Body of pancreas (tissue), 4 donors: Measurements from ENCODE around the gene ENTPD5. TPM values are rescaled to one million over a fixed set of nuclear protein-coding genes. Genes with fewer than 3 reads are reported as not detected.
"Not testable (repeated sequence)": the region's sequence is repeated elsewhere in the genome, so short reads cannot be mapped to it uniquely, and the experiment has no call there.

Experiments
- ATAC-seq: fragments of 150-250 bp; one replicate; pipeline ENCODE4 v1.9.1; 2016
- DNase-seq, 4 donors: peaks; one replicate each; pipeline ENCODE4 v3.0.0-alpha.2; 2019
- H3K27ac ChIP-seq, 4 donors: fragments of 200-600 bp; sonication (generic); 1 replicate in 3 of 4; 2 replicates in 1 of 4; pipeline versions ENCODE4 v1.5.1 to v1.6.1; 2016 to 2019; ENCODE audit warnings: mild to moderate bottlenecking in 1 of 4, mixed read lengths in 1 of 4, moderate library complexity in 1 of 4
- H3K27me3 ChIP-seq, 2 donors: fragments of 200-600 bp; sonication (generic); one replicate each; pipeline ENCODE4 v1.6.0; 2016; ENCODE audit warnings: mild to moderate bottlenecking in 1 of 2
- H3K36me3 ChIP-seq, 2 donors: fragments of 200-600 bp; sonication (generic); replicated peaks in 1 of 2; 2 replicates each; pipeline ENCODE4 v1.5.1; 2016; ENCODE audit warnings: low read depth in 2 of 2; ENCODE audit not compliant: insufficient read depth in 1 of 2
- H3K4me1 ChIP-seq: fragments of 200-600 bp; sonication (generic); one replicate; pipeline ENCODE4 v1.6.0; 2016
- H3K4me3 ChIP-seq, 2 donors: fragments of 200-600 bp; sonication (generic); 1 replicate in 1 of 2; 2 replicates in 1 of 2; pipeline ENCODE4 v1.5.1; 2016 to 2019
- H3K9me3 ChIP-seq, 3 donors: fragments of 200-600 bp; sonication (generic); 1 replicate in 2 of 3; 2 replicates in 1 of 3; pipeline ENCODE4 v1.5.1; 2016
- CTCF ChIP-seq, 7 experiments: fragments of 450-650 bp in 4 of 7; fragments of 200-600 bp in 3 of 7; sonication (generic) in 3 of 7; IDR thresholded peaks; one replicate each; pipeline ENCODE4 v1.5.1; 2016 to 2019; ENCODE audit warnings: antibody characterized with exemption in 7 of 7
- POLR2A ChIP-seq, 3 donors: fragments of 450-650 bp; IDR thresholded peaks; one replicate each; pipeline ENCODE4 v1.6.1; 2016; ENCODE audit warnings: antibody characterized with exemption in 3 of 3, mild to moderate bottlenecking in 2 of 3
- WGBS, 2 donors: methylation state at CpG; one replicate each; pipeline ENCODE4 v1.1.5; 2017; 5-methylcytosine and 5-hydroxymethylcytosine counted together
- intact Hi-C: fragments of 100-400 bp; cut with DNase I; formaldehyde crosslinking; loops from one replicate; pipeline ENCODE4 v1.15.1; 2023
- total RNA-seq, 2 donors: library from RNA; depleted of rRNA; stranded (reverse); fragments of >200 nt; gene quantifications; one replicate each; pipeline ENCODE4 v1.1.0, GENCODE V29; 2016

ENTPD5 gene
- total RNA-seq, 2 donors from 2014 or later, result 4.4 to 15.5 TPM

- no peak for TF ChIP-seq POLR2A (IDR thresholded peaks at IDR 0.05)
- TF ChIP-seq CTCF (IDR thresholded peaks at IDR 0.05), result no peak
- Histone ChIP-seq H3K9me3 (no peaks in the 10 kb centered on the region), H3K27ac (no peak overlapping the region), H3K36me3 (no peaks in the 10 kb centered on the region), H3K4me3 (no peak overlapping the region), H3K4me1 (peaks cover 14% of the 10 kb centered on the region), H3K27me3 (no peaks in the 10 kb centered on the region)
- intact Hi-C loops, result no loop called here
- DNase-seq, result no peak
- ATAC-seq, result no peak
- 75 to 88% methylated on average over 3 of the region's 3 CpGs for WGBS, 2 donors
These were observed 3.9 kb downstream of the ENTPD5 start for GRCh38 chr14:74015176-74015575.

GRCh38 chr14:74014299-74014698 lies 4.8 kb downstream of the ENTPD5 start:
- ATAC-seq (no peak), DNase-seq (peak in 2 of 4 donors; percentile 25 to 27)
- WGBS, 2 donors, result 22 to 36% methylated on average over 1 of the region's 1 CpG
- no peak for TF ChIP-seq CTCF (IDR thresholded peaks at IDR 0.05)
- no peak for TF ChIP-seq POLR2A (IDR thresholded peaks at IDR 0.05)
- Histone ChIP-seq H3K36me3 (no peaks in the 10 kb centered on the region), H3K9me3 (no peaks in the 10 kb centered on the region), H3K4me3 (no peak overlapping the region), H3K27me3 (no peaks in the 10 kb centered on the region), H3K27ac (no peak overlapping the region), H3K4me1 (peaks cover 6% of the 10 kb centered on the region)
- intact Hi-C loops, result no loop called here

- Histone ChIP-seq H3K4me3 (no peak overlapping the region), H3K9me3 (no peaks in the 10 kb centered on the region), H3K36me3 (no peaks in the 10 kb centered on the region), H3K27ac (no peak overlapping the region), H3K27me3 (no peaks in the 10 kb centered on the region), H3K4me1 (no peaks in the 10 kb centered on the region)
- TF ChIP-seq POLR2A (IDR thresholded peaks at IDR 0.05) (no peak), CTCF (IDR thresholded peaks at IDR 0.05) (no peak)
- ATAC-seq (no peak), DNase-seq (no peak)
- intact Hi-C loops, result no loop called here
- 72 to 77% methylated on average over 2 of the region's 2 CpGs for WGBS, 2 donors
These were observed 10.1 kb downstream of the ENTPD5 start for GRCh38 chr14:74008843-74009499.

- WGBS, 2 donors, result 96 to 98% methylated on average over 3 of the region's 3 CpGs
- ATAC-seq, H3K27me3 ChIP-seq, H3K9me3 ChIP-seq, H3K4me1 ChIP-seq, H3K4me3 ChIP-seq, DNase-seq, H3K27ac ChIP-seq, intact Hi-C loops, H3K36me3 ChIP-seq: not testable (repeated sequence)
These were observed 13.4 kb downstream of the ENTPD5 start for GRCh38 chr14:74005664-74006063.

- no peak for DNase-seq
- Histone ChIP-seq H3K9me3 (no peaks in the 10 kb centered on the region), H3K4me3 (no peak overlapping the region), H3K4me1 (peaks cover 26% of the 10 kb centered on the region), H3K36me3 (no peaks in the 10 kb centered on the region), H3K27me3 (no peaks in the 10 kb centered on the region), H3K27ac (no peak overlapping the region)
- intact Hi-C loops, result no loop called here
- TF ChIP-seq CTCF (IDR thresholded peaks at IDR 0.05) (no peak), POLR2A (IDR thresholded peaks at IDR 0.05) (no peak)
- 80 to 82% methylated on average over 2 of the region's 2 CpGs for whole genome bisulfite sequencing, 2 donors
- ATAC-seq, result no peak
These were observed 20.4 kb downstream of the ENTPD5 start for GRCh38 chr14:73998726-73999125.
